Mammary microvascular endothelial cell (primary cell): ENCODE results near the gene TANC1. TPM values are rescaled to one million over a fixed set of nuclear protein-coding genes. Genes with fewer than 3 reads are reported as not detected.

Experiments used
- total RNA-seq: library from RNA; depleted of rRNA; stranded (reverse); fragments of >200 nt; gene quantifications from 2 replicates; pipeline ENCODE4 v1.2.3, GENCODE V29; 2015

The TANC1 gene
- 60.2 and 69.5 TPM in 2 replicates for total RNA-seq

DNA sequence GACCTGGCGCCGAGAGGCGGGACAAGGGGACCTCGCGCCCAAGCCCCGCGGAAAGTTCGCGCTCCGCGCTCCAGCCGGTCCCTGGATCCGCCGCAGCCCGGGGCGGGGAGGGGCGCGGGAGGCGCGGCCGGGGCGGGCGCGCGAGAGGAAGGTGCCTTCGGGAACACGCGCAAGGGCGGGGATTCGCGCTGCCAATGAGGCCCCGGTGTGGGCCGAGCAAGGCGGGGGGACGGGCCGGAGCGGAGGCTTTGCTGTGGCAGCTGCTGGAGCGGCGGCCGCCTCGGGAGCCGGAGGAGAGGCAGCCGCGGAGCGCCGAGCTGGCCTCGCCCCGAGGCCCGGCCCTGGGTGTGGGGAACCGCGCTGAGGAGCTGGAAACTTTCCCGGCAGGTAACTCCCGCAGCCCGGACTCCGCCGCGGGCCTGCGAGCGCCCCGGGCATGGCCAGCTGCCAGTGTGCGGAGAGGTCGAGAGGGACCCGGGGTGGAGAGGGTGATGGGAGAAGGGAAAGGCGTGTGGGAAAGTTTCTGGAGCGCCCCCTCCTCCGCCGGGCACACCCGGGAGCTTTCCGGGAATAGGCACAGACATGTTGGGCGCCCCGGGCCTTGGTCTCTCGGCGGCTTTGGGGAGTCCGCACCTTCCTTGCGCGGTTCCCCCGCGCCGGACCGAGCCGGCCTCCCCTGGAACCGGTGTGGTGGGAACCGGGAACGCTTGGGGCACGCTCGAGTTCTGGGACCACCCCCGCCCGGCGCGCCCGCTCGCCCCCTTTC, at the start of gene TANC1:
Gene TANC1 (plus strand): TSS at position 245 of the 766 bp plus-strand sequence. CDS start 97,271 bp downstream, outside the sequence.

Other genes starting within 250 kb of the TANC1 start
- not detected in 2 replicates for gene DAPL1, start 173.3 kb upstream of the TANC1 start, total RNA-seq